Measurements from ENCODE around the gene MAN1C1.

DNA sequence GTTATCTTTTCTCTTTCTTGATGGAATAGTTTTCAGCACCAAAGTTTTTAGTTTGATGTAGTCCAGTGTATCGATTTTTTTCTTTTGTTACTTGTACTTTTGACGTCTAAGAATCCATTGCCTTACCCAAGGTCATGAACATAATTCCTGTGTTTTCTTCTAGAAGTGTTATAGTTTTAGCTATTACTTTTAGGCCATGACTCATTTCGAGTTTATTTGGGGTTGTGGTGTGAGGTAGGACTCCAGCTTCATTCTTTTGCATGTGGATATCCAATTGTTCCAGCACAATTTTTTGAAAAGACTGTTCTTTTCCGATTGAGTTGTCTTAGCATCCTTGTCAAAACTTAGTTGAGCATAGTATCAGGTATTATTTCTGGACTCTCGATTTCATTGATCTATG lies 104.0 kb downstream of the MAN1C1 start:
- TF ChIP-seq, protein P1, sequence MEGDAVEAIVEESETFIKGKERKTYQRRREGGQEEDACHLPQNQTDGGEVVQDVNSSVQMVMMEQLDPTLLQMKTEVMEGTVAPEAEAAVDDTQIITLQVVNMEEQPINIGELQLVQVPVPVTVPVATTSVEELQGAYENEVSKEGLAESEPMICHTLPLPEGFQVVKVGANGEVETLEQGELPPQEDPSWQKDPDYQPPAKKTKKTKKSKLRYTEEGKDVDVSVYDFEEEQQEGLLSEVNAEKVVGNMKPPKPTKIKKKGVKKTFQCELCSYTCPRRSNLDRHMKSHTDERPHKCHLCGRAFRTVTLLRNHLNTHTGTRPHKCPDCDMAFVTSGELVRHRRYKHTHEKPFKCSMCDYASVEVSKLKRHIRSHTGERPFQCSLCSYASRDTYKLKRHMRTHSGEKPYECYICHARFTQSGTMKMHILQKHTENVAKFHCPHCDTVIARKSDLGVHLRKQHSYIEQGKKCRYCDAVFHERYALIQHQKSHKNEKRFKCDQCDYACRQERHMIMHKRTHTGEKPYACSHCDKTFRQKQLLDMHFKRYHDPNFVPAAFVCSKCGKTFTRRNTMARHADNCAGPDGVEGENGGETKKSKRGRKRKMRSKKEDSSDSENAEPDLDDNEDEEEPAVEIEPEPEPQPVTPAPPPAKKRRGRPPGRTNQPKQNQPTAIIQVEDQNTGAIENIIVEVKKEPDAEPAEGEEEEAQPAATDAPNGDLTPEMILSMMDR (conservative IDR thresholded peaks at IDR 0.05; ENCODE audit: low read depth, low read length): no peak
- no peak for TF ChIP-seq EZH2 (IDR thresholded peaks at IDR 0.05; ENCODE audit: low read length, unreplicated experiment)
